Activated CD4-positive, CD25-positive, alpha-beta regulatory T cell treated with anti-CD3 and anti-CD28 coated beads, Interleukin-2, amount 50 U/mL, for 16 hours (primary cell): ENCODE data around the gene SCN8A.
"Not testable (repeated sequence)": the region's sequence is repeated elsewhere in the genome, so short reads cannot be mapped to it uniquely, and the experiment has no call there.

Experiments used
- DNase-seq: peaks from one replicate; pipeline ENCODE4 v3.0.0-alpha.2; 2020; ENCODE audit warnings: low read depth, low spot score

SCN8A gene

DNA sequence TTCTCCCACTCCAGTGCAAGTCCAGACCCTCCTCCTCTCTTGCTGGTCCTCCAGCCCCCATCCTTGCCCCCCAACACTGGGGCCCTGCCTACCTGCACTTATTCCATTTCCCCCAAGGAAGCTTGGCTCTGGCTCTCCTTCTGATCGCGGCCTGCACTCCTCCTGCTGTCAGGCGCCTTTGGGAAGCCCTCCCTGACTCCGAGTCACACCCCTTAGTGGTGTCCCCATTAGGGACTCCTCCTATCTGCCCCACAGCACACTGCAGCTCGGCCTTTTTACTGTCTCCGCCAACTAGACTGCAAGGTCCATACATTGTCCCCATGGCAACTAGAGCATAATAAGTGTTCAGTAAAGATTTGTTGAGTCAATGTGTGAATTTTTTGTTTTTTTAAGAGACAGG, 224.5 kb downstream of the SCN8A start:
- DNase-seq: no peak

DNA sequence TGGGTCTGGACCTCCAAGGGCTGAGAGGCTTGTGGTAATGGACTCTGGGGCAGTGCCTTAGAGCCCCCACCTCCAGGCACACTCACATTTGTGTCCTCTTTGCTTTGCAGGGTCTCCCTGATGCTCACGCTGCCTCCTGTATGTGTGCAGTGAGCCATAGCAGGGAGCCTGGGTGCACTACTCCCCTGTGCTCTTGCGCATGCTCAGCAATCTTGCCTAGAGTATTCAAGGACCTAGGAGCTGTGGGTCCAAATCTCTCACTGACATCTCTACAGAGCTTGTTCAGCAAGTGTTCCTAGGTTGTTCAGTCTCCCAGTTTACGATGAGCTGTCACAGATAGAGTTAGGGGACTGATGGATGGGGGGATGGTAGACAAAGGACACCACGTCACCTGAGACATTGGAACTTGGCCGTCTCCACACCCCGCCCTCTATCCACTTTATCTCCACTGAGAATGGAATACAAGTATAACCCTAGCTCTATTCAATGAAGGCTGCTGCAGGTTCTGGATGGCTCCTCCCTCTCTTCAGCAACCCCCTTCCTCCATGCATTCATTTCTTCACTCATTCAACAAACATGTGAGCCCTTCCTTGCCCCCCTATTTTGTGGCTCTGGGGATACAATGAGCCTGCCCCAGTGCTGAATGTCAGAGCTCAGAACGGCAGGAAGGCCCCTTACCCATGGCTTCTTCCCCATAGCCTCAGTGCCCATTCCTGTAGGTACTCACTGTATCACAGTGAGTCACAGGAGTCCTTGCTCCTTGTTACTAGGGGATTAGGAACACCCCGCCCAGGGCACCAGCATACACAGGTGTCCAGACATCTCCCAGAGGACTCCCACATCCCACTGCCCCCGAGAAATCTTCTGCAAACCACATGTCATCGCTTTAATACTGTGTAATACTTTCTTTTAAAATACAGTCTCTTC, 226.3 kb downstream of the SCN8A start:
- no peak for DNase-seq

DNA sequence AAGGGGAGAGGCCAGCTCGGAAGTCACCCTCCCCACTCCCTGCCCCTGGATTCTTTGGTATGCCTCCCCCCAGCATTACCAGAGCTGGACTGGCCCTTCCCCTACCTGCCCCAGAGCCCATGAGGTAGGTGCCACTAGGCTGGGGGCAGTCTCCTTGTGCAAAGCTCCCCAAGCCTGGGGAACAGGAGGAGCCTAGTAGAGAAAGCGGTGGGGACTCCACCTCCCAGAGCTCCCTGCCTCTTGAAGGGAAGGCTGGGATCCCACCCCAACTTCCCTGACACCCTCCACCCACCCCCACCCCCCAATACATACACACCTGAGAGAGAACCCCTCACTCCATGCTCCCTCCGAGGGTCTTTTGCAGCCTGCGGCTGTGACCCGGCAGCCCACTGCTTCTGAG, 227.1 kb downstream of the SCN8A start:
- DNase-seq: no peak

DNA sequence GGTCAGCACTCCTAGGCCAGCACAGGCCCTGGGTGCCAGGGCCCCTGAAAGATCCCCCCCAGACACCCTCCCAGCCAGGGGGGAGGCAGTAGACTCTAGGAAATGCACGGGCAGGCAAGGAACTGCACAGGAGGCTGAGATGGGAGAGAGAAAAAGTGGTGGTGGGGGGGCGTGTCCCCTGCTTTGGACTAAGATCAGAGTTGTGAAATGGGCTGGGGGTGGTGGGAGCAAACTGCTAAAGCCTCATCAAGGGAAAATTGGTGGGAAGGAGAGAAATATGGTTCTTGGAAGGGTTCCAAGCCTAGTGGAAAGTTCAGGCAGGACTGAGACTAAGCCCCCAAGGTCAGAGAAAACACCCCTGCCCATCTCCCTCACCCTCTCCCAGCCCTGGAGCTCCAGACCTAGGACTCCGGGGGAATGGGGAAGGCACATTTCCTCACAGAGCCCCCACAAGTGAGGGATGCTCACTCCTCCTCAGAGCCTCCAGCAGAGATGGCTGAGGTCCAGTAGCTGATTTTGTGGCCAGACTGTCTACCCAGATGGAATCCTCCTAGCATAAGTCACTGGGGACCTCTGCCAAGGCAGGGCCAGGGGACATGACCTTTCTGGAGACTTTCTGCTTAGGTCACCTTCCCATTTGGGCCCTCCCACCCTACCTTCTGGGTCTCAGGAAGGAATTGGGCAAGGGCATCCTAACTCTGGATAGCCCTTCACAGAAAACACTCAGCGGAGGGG, 227.7 kb downstream of the SCN8A start:
- no peak for DNase-seq

DNA sequence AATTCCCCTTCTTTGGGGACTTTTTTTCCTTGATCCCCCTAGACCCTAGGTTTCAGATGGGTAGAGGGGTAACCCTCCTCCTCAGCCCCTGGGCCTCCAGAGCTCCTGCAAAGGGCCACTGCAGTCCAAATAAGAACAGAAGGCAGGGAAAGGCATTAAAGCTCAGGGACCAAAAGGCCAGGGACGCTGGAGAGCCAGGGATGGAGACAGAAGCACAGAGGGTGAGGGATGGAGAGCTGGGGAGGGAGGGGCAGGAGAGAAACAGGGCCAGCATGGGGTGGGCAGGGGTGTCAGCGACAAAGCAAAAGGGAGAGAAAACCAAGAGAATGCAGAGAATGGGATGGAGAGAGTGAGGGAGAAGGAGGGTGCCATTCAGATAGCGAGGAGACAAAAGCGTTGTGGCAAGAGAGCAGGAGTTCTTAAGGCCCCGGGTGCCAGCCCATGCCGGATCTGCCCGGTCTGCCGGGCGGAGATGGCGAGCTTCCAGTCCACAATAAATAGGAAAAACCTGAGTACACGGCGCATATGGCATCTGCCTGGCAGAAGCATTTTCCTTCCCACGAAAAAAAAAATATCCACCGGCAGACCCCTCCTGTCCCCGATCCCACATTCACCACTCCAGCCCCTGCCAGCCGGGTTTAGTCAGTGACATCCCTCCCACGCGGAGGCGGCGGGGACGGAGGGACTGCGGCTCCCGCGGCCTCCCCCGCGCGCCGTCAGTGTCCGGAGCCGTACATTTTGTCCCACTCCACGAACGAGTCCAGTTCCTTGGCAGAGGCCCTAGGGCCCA, 228.9 kb downstream of the SCN8A start:
- DNase-seq: no peak

DNA sequence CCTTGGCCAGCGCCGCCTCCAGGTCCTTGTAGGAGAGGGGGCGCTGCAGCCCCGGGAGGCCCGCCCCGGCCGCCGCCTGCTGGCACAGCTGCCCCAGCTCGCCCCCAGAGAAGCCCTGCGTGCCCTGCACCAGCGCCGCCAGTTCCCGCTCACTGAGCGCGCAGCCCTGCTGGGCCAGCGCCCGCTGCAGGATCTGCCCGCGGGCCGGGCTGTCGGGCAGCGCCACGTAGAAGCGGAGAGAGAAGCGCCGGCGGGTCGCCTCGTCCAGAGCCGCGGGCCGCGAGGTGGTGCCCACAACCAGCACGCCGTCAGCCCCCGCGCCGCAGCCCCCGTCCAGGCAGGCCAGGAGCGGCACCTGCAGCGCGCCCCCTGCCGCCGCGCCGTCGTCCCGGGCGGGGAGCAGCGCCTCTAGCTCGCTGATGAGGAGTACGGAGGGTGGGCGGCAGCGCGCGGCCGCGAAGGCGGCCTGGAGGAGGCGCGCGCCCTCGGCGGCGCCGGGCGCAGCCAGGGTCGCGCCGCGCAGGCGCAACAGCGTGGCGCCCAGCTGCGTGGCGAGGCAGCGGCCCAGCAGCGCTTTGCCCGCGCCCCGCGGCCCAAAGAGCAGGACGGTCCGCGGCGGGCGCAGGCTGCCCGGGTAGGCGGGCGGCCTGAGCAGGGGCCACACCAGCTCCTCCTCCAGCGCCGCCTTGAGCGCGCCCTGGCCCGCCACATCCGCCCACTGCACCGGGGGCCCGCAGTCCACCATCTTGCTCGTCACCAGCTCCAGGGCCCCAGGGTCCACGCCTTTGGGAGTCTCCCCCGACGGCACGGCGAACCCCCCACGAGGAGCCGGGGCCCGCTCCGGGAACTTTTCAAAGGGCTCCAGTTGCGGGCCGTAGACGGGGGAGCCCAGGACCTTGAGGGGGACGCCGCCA, 229.8 kb downstream of the SCN8A start:
- peak; percentile 45 for DNase-seq

DNA sequence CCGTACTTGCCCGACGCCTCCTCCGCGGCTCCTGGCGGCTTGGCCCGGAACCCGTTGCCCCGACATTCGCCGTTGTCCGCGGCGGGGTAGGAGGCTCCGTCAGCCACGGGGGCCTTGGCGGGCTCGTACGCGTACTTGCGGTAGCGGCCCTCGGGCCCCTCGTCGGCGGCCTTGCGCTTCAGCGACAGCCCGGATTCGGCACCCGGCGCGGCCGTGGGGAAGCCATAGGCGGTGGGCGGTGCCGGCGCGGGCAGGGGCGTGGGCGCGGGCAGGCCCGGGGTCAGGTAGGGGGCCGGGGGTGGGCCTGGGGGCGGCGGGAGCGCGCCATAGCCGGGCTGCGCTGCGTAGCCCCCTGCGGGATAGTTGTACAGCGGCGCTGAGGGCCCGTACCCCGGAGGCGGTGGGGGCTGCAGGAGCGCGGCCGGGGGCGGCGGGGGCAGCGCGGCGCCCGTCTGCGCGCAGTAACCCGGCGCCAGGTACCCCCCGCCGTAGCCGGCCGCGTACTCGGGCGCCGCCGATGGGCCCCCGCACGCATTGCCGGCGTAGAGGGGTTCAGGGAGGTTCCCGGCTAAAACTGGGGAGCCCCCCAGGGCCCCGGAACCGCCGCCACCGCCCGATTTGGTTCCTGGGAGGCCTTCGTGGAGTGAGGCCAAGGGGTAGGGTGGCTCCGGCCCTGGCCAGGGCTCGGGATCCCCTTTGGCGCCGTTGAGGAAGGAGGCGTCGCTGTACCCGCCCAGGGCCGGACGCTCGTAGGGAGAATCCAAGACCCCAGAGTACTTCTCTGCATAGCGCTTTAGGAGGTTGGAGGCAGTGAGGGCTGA, 230.6 kb downstream of the SCN8A start:
- DNase-seq: no peak

DNA sequence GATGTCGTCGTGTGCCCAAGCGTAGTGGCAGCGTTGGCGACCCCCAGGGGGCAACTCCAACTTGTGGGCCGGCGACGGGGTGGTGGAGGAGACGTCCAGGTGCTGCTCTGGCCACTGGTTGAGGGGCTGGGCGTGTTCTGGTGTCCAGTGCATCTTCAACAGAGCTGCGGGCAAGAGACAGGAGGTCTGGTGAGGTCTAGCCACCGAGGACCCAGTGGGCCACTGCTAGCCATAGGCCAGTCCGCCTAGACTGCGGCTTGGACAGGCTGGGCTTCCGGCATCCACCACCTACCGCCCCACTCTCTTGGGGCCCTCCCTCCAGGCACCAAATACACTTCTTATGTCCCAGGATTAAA, 231.2 kb downstream of the SCN8A start:
- no peak for DNase-seq

DNA sequence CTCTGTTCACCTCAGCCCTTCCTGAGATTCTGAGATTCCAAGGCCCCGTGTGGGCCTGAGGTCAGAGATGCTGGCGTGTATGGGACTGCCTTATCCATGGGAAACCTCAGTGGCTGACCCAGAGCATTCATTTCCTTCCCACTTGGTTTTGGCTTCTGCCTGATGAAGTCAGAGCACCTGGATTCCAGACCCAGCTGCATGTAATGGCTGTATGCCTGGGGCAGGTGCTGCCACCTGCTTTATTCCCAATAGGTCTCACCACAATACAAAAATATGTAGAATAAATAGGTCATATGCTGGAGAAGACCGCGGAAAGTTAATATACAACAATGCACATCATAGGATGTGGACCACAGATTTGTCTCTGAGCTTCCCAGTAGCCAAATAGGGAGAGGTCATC, 231.9 kb downstream of the SCN8A start:
- DNase-seq: no peak

DNA sequence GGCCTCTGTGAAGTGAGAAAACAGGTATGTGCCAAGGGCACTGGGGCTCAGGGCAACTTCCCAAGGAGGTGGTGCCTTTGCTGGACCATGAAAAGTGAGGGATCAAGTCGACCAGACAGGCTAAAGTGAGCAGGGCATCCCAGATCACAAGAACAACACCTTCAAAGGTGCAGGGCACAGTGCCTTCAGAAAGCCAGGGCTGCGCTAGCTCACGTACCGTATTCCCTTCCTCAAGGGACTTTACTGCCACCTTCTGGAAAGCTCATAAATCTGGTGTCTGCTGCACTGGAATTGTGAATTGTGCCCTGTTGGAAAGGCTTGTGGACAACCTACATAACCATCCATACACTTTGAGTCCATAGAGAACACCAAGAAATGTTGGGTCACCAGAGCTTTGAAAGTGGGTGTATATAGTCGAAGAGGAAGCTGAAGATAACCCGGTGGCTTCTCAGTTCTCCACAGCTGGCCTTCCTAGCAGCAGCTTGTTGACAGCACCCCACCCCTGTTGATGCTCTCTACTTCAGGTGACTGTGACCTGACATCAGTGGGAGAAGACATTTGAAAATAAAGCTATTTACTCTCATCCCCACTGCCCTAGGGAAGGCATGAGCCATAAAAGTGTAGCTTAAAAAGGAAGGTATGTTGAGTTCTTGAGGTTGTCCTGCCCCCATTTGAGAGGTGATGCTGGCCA, 233.0 kb downstream of the SCN8A start:
- no peak for DNase-seq

DNA sequence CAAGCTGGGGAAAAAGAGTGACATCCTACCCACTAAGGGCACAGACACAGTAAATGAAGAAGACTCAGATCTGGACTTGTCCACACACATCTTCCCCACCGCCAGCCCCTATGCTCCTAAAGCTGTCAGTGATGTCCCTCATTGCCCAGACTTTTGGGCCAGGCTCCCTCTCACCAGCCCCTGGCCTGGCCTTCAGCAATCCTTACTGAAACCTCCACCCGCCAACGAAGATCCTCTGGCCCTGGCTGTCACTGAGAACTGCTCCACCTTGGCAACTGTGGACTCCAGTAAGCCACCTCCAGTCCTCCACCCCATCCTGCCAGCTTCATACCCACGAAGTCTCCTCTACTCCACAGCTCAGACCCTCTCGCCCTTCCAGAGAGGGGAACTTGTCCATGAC, 234.2 kb downstream of the SCN8A start:
- no peak for DNase-seq

DNA sequence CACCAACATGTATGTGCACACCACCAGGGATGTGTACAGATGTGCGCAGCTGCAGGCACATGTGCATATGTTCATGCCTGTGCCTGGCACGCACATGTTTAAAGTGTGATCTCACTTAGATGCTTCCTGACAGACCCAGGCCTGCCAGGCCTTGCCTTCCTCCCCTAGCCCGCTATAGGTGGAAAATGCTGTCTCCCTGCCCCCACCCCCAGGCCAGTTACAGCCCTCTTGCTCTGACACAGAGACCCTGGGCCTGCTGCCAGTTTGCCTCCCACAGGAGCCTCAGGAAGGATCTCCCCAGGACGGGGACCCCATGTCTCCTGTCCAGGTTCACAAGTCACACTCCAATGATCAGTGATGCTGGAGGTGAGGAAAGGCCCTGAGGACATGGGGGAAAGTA, 235.8 kb downstream of the SCN8A start:
- DNase-seq: no peak

DNA sequence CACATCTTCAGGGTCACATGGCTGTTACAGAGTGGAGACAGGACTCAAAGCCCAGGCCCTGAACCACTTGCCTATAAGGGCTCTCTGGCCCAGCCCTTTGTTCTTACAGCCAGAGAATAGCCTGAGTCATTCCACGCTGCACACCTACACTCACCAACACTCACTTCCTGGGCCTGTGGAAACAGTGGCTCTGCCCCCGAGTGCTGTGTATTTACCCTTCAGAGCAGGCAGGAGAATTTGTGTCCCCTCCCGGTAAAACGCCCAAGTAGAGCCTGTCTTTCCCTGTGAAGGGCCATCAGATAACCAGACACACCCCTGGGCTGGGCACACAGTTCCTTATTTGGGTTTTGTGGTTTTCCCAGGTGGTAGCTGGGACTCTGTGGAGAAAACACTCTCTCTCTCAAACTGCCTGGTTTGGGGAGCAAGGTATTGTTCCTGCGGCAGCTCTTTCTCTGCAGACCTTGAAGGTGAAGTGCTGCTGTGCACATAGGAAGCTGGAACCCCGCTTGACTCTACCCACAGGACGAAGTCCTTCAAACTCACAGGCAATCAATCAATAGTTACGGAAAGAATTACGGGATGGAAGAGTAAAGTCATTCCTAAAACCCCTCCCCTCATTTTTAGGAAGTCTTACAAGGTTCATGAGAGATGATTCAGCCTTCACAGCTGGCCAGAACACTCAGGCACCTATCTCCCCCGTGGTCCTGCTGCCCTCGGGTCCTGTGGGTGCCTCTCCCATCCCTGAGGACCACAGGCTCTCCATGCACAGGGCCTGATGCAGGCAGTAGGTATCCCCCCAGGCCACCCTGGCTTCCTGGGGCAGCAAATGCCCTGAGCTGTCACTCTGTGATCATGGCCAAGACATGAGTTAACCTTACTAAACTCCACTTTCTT, 237.1 kb downstream of the SCN8A start:
- no peak for DNase-seq

DNA sequence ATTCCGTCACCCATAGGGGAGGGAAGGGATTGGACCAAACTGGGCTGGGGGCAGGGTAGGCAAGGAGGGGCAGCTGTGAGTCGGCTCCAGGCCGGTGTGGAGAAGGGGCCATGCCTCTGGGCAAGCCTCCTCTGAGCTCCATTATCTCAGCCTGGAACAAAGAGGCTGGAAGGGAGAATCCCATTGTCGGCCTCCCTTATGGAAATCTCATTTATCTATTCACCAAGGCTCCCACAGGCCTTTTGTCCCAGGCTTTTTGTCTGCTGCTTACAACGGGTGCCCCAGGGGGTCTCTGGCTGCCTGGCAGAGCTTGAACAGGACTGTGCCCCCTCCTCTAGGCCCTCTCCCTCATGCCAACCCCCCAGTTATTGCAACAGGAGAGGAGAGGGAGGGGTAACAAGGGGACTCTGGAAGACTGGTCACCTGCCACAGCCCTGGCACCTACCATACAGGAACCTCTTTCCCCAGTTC, 238.0 kb downstream of the SCN8A start:
- DNase-seq: no peak

DNA sequence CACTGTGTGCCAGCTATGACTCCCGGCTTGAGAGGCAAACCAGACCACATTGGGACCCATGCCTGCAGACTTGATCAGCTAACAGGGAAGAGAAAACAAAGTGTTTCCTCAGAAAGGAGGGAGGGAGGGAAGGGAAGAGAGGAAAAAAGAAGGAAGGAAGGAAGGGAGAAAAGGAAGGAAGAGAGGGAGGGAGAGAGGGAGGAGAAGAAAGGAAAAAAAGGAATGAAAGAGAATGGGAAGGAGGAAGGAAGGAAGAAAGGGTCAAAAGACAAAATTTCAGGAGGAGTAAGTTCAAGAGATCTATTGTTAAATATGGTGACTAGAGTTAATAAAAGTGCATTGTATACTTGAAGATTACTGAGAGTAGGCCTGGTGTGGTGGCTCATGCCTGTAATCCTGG, 238.6 kb downstream of the SCN8A start:
- DNase-seq: no peak

DNA sequence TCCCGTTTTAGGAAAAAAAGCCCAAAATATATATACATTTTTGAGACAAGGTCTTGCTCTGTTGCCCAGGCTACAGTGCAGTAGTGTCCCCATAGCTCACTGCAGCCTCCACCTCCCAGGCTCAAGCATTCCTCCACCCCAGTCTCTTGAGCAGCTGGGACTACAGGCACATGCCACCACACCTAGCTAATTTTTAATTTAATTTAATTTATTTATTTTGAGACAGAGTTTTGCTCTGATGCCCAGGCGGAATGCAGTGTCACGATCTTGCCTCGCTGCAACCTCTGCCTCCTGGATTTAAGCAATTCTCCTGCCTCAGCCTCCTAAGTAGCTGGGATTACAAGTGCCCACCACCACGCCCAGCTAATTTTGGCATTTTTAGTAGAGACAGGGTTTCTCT, 240.8 kb downstream of the SCN8A start:
- DNase-seq: not testable (repeated sequence)

DNA sequence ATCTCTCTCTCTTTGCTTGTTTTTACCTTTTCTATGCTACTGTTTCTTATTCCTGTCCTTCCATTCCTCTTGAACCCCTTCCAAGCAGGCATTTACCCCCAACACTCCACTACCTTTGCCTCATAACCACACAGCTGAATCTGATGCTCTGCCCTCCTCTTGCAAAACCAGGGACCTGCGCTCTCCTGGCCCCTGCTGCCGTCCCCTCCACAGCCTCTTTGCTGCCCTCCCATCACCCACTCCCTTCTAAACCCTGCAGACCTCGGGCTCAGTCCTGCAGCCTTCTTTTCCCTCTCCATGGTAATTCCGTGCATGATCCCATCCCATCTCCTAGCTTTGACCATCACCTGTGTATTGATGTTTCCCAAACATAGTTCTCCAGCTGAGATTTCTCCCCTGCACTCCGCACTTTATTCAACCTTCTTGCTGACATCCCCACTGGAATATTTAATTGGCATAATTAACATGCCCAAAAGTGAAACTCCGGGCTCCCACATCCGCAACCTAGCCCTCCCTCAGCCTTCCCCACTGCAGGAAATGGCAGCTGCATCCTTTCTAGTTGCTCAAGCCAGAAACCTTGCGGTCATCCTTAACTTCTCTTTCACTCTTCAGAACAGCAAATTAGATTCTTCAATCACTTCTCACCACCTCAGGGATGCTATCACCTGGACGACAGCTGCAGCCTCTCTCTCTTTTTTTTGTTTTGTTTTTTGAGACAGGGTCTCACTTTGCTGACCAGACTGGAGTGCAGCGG, 241.5 kb downstream of the SCN8A start:
- DNase-seq: no peak
